Right kidney (tissue), 9 donors: Measurements from ENCODE around the gene TRIM51G.
"Not testable (repeated sequence)": the region's sequence is repeated elsewhere in the genome, so short reads cannot be mapped to it uniquely, and the experiment has no call there.

ENCODE experiments used
- DNase-seq: peaks from one replicate; pipeline ENCODE4 v3.0.0-alpha.2; 2016
- long read RNA-seq, 8 donors: transcript quantifications; one replicate each; lab custom pipeline, GENCODE V29; 2026

The TRIM51G gene
- long read RNA-seq, donor 1 = 0 reads
- long read RNA-seq, donor 2 = 0 reads
- long read RNA-seq, donor 3 = 0 reads
- long read RNA-seq, donor 4 = 0 reads
- long read RNA-seq, donor 5 = 0 reads
- long read RNA-seq, donor 6 = 0 reads
- long read RNA-seq, donor 7 = 0 reads
- long read RNA-seq, donor 8 = 0 reads

- not testable (repeated sequence) for DNase-seq
These were observed at the start of gene TRIM51G for GRCh38 chr11:48983785-48984184. TSS of gene TRIM51G (minus strand) at chr11:48983885. CDS start at chr11:48981695, 2,190 bp downstream.

- not testable (repeated sequence) for DNase-seq
These were observed 44.8 kb upstream of the TRIM51G start, which contains the start of gene TRIM49B for GRCh38 chr11:49028523-49028922. TSS of gene TRIM49B (plus strand) at chr11:49028823. CDS start at chr11:49031600, 2,777 bp downstream.

GRCh38 chr11:48968592-48968991 lies 15.1 kb downstream of the TRIM51G start:
- not testable (repeated sequence) for DNase-seq

GRCh38 chr11:48955315-48956049 lies 28.2 kb downstream of the TRIM51G start:
- not testable (repeated sequence) for DNase-seq

- not testable (repeated sequence) for DNase-seq
These were observed 37.9 kb downstream of the TRIM51G start for GRCh38 chr11:48945796-48946195.
